CD14-positive monocyte (primary cell): ENCODE results near the gene SSR1. TPM values are rescaled to one million over a fixed set of nuclear protein-coding genes. Genes with fewer than 3 reads are reported as not detected.
A peak's percentile ranks its signal among the peaks of the same experiment; 100 is the strongest.

Experiments
- DNase-seq, 3 donors: peaks; one replicate each; pipeline ENCODE4 v3.0.0-alpha.2; 2011 to 2022
- H2AFZ ChIP-seq: 2 replicates; pipeline ENCODE4 v1.6.0; 2012; ENCODE audit warnings: mild to moderate bottlenecking, low read depth, low read length, inconsistent platforms; ENCODE audit not compliant: insufficient read depth, poor library complexity, severe bottlenecking
- H3K27ac ChIP-seq, 2 donors: 1 replicate in 1 of 2; 2 replicates in 1 of 2; pipeline ENCODE4 v1.5.1; 2012 to 2013; ENCODE audit warnings: low read length in 2 of 2, control low read depth in 1 of 2, inconsistent platforms in 1 of 2, low read depth in 1 of 2, mild to moderate bottlenecking in 1 of 2
- H3K27me3 ChIP-seq, 2 donors: one replicate each; pipeline versions ENCODE4 v1.6.0 to v1.6.1; 2011 to 2013; ENCODE audit warnings: low read length in 2 of 2; ENCODE audit not compliant: control insufficient read depth in 2 of 2, insufficient read depth in 2 of 2
- H3K36me3 ChIP-seq, 2 donors: replicated peaks in 1 of 2; 1 replicate in 1 of 2; 2 replicates in 1 of 2; pipeline versions ENCODE4 v1.5.1 to v1.6.1; 2012 to 2013; ENCODE audit warnings: low read length in 2 of 2, control low read depth in 1 of 2, inconsistent platforms in 1 of 2, mild to moderate bottlenecking in 1 of 2; ENCODE audit not compliant: insufficient read depth in 2 of 2, control insufficient read depth in 1 of 2
- H3K4me1 ChIP-seq, 2 donors: 1 replicate in 1 of 2; 2 replicates in 1 of 2; pipeline versions ENCODE4 v1.5.1 to v1.6.1; 2012 to 2013; ENCODE audit warnings: low read length in 2 of 2, control low read depth in 1 of 2, inconsistent platforms in 1 of 2, mild to moderate bottlenecking in 1 of 2, moderate library complexity in 1 of 2; ENCODE audit not compliant: insufficient read depth in 2 of 2, control insufficient read depth in 1 of 2
- H3K4me2 ChIP-seq: replicated peaks from 2 replicates; pipeline ENCODE3; 2012; ENCODE audit warnings: low read length, moderate library complexity, mild to moderate bottlenecking; ENCODE audit not compliant: poor library complexity, severe bottlenecking; ENCODE audit errors: extremely low read depth
- H3K4me3 ChIP-seq, 3 experiments: fragments of 200-600 bp in 1 of 3; sonication (generic) in 1 of 3; replicated peaks in 1 of 3; 1 replicate in 2 of 3; 2 replicates in 1 of 3; pipeline ENCODE4 v1.5.1; 2011 to 2013; ENCODE audit warnings: low read length in 3 of 3, mild to moderate bottlenecking in 3 of 3, control low read depth in 2 of 3, low read depth in 2 of 3, inconsistent platforms in 1 of 3, moderate library complexity in 1 of 3
- H3K79me2 ChIP-seq: 2 replicates; pipeline ENCODE4 v1.6.0; 2012; ENCODE audit warnings: mild to moderate bottlenecking, control low read depth, inconsistent platforms, low read length, moderate library complexity; ENCODE audit not compliant: insufficient read depth
- H3K9ac ChIP-seq: 2 replicates; pipeline ENCODE4 v1.6.0; 2017; ENCODE audit warnings: low read length, mild to moderate bottlenecking; ENCODE audit not compliant: insufficient read depth, poor library complexity, severe bottlenecking
- H3K9me3 ChIP-seq, 2 donors: replicated peaks in 1 of 2; 1 replicate in 1 of 2; 2 replicates in 1 of 2; pipeline versions ENCODE4 v1.5.1 to v1.6.1; 2012 to 2013; ENCODE audit warnings: low read length in 2 of 2, control low read depth in 1 of 2; ENCODE audit not compliant: control insufficient read depth in 1 of 2, insufficient read depth in 1 of 2
- H4K20me1 ChIP-seq: 2 replicates; pipeline ENCODE4 v1.6.0; 2012; ENCODE audit warnings: mild to moderate bottlenecking, low read length, control low read depth, moderate library complexity; ENCODE audit not compliant: insufficient read depth
- H3K27ac Mint-ChIP-seq, 7 donors: one replicate each; pipeline ENCODE4 v1.8.0; 2020; ENCODE audit warnings: mild to moderate bottlenecking in 7 of 7, mixed read lengths in 7 of 7, moderate library complexity in 6 of 7, inconsistent platforms in 2 of 7
- H3K27me3 Mint-ChIP-seq, 3 donors: one replicate each; pipeline ENCODE4 v1.8.0; 2021 to 2022; ENCODE audit warnings: low read depth in 3 of 3, mild to moderate bottlenecking in 3 of 3, mixed read lengths in 3 of 3, moderate library complexity in 3 of 3, inconsistent platforms in 1 of 3
- H3K36me3 Mint-ChIP-seq, 2 donors: one replicate each; pipeline ENCODE4 v1.8.0; 2020; ENCODE audit warnings: mixed read lengths in 2 of 2, inconsistent platforms in 1 of 2, mild to moderate bottlenecking in 1 of 2
- H3K4me1 Mint-ChIP-seq: one replicate; pipeline ENCODE4 v1.8.0; 2020; ENCODE audit warnings: mild to moderate bottlenecking, mixed read lengths
- H3K4me3 Mint-ChIP-seq, 2 donors: one replicate each; pipeline ENCODE4 v1.8.0; 2020; ENCODE audit warnings: mild to moderate bottlenecking in 2 of 2, mixed read lengths in 2 of 2, moderate library complexity in 1 of 2
- H3K9me3 Mint-ChIP-seq, 7 donors: one replicate each; pipeline ENCODE4 v1.8.0; 2020 to 2022; ENCODE audit warnings: mixed read lengths in 7 of 7, mild to moderate bottlenecking in 6 of 7, moderate library complexity in 6 of 7, inconsistent platforms in 2 of 7
- CTCF ChIP-seq: fragments of 200-600 bp; IDR thresholded peaks from one replicate; pipeline ENCODE4 v1.8.0; 2022; ENCODE audit warnings: antibody characterized with exemption, mild to moderate bottlenecking
- WGBS: methylation state at CpG from one replicate; pipeline ENCODE4 v1.1.5; 2013; ENCODE audit warnings: missing lambda C conversion rate; ENCODE audit not compliant: insufficient coverage; 5-methylcytosine and 5-hydroxymethylcytosine counted together
- intact Hi-C, 2 donors: fragments of 100-400 bp; cut with micrococcal nuclease; formaldehyde crosslinking; loops; one replicate each; pipeline versions ENCODE4 v1.15.0 to v1.15.1; 2023
- polyA plus RNA-seq, 3 donors: library from polyadenylated mRNA; depleted of rRNA in 1 of 3; unstranded in 2 of 3; stranded (reverse) in 1 of 3; fragments of 300-500 nt in 2 of 3; fragments of >200 nt in 1 of 3; fragmentation: Illumina TruSeq in 2 of 3; gene quantifications; 1 replicate in 2 of 3; 2 replicates in 1 of 3; pipeline ENCODE4 v1.2.3, GENCODE V29; 2012 to 2021

The SSR1 gene
- polyA plus RNA-seq, 3 donors: 59.1 to 302 (median 251) TPM

DNA sequence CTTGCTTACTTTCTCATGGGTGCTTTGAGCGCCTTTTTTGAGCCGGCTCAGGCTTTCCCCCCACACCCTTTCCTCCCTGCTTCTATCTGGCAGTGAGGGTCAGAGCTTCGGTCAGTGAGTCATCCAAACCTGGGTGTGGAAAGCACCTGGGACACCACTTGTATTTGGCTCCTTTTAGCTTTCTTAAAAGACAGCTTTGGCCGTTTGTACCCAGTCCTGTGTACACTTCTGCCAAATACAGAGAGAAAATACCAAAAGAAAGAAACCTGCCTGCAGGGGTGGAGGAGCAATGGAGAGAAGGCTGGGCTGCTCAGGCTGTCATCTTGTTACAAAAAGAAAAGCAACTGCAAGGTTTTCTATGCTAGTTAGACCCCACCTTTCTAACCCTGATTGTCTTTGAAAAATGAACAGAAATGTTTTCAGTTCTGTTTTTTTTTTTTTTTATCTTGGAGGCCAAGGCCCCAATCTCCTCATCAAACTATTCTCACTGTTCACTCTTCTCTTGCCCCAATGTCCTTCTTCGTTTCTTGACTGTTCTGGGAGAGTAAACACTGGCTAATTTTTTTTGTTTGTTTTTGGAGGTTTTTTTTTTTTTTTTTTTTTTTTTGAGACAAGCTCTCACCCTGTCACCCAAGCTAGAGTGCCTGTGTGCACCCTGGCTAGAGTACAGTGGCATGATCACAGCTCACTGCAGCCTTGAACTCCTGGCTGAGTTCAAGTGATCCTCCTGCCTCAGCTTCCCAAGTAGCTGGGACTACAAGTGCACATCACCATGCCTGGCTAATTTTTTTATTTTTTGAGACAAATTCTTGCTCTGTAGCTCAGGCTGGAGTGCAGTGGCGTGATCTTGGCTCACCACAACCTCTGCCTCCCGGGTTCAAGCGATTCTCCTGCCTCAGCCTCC is 76.4 kb downstream of the SSR1 start:
- WGBS: 100% methylated on average over 2 of the region's 8 CpGs
- H3K27me3 Mint-ChIP-seq: peaks cover 0 to 3% (median 0%) of the 10 kb centered on the region in 3 donors
- H3K27ac ChIP-seq: peak overlapping the region in 1 of 2 donors; percentile 49
- no peak overlapping the region for H3K4me3 Mint-ChIP-seq
- no peak overlapping the region for H2AFZ ChIP-seq
- no peak overlapping the region for H3K4me3 ChIP-seq
- peak overlapping the region in 6 of 7 donors; percentile 3 to 80 (median 64) for H3K27ac Mint-ChIP-seq
- H4K20me1 ChIP-seq: peaks cover 83% of the 10 kb centered on the region
- peaks cover 70 to 77% of the 10 kb centered on the region in 2 donors for H3K36me3 Mint-ChIP-seq
- H3K9ac ChIP-seq: peak overlapping the region; percentile 24
- TF ChIP-seq CTCF: no peak
- H3K4me2 ChIP-seq: no peak overlapping the region
- no peak for DNase-seq
- peaks cover 92% of the 10 kb centered on the region for H3K79me2 ChIP-seq
- no peaks in the 10 kb centered on the region for H3K9me3 ChIP-seq
- H3K36me3 ChIP-seq: peaks cover 54 to 94% of the 10 kb centered on the region in 2 donors
- intact Hi-C loops: no loop called here
- H3K27me3 ChIP-seq: no peaks in the 10 kb centered on the region
- no peaks in the 10 kb centered on the region for H3K9me3 Mint-ChIP-seq
- peaks cover 14% of the 10 kb centered on the region for H3K4me1 Mint-ChIP-seq
- no peaks in the 10 kb centered on the region for H3K4me1 ChIP-seq

GRCh38 chr6:7235712-7236305 is 77.2 kb downstream of the SSR1 start:
- Mint-ChIP-seq H3K9me3 (no peaks in the 10 kb centered on the region), H3K27me3 (peaks cover 0 to 1% (median 0%) of the 10 kb centered on the region in 3 donors), H3K36me3 (peaks cover 70 to 77% of the 10 kb centered on the region in 2 donors), H3K4me1 (peaks cover 8% of the 10 kb centered on the region), H3K27ac (peak overlapping the region in 6 of 7 donors; percentile 56 to 80 (median 72)), H3K4me3 (no peak overlapping the region)
- H3K9me3 ChIP-seq: no peaks in the 10 kb centered on the region
- H4K20me1 ChIP-seq: peaks cover 83% of the 10 kb centered on the region
- H3K4me2 ChIP-seq: no peak overlapping the region
- no peaks in the 10 kb centered on the region for H3K4me1 ChIP-seq
- 81% methylated on average over 6 of the region's 9 CpGs for WGBS
- peak overlapping the region; percentile 24 for H3K9ac ChIP-seq
- DNase-seq: no peak
- intact Hi-C loops: no loop called here
- peak overlapping the region in 1 of 2 donors; percentile 49 for H3K27ac ChIP-seq
- no peak overlapping the region for H2AFZ ChIP-seq
- H3K79me2 ChIP-seq: peaks cover 93% of the 10 kb centered on the region
- no peaks in the 10 kb centered on the region for H3K27me3 ChIP-seq
- peaks cover 55 to 94% of the 10 kb centered on the region in 2 donors for H3K36me3 ChIP-seq
- TF ChIP-seq CTCF: no peak
- H3K4me3 ChIP-seq: no peak overlapping the region
